ENCODE measurements around the gene AP2M1.
"Not testable (repeated sequence)": the region's sequence is repeated elsewhere in the genome, so short reads cannot be mapped to it uniquely, and the experiment has no call there.

Gene AP2M1

GRCh38 chr3:184157206-184157605 is 17.4 kb upstream of the AP2M1 start:
- no peak for DNase-seq

- no peak for DNase-seq
Observed at GRCh38 chr3:184158404-184158803, 16.3 kb upstream of the AP2M1 start.

DNA sequence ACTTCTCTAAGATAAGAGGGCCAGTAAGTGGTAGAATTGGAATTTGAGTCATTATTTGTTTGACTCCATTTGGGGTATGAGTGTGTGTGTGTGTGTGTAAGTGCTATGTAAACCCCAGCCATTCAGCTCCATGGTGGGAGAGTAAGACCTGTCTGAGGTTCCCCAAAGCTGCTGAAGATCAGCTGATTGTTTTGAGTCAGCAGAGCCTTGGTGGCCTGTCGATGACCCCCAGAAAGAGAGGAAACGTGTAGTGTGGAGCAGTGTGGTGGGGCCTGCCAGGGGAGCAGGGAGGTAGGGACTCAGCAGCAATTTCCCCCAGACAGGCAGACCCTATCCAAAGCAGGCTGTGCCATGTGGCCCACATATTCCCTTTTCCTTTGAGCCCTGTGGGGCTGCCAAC is 14.2 kb upstream of the AP2M1 start:
- DNase-seq = peak; percentile 36

GRCh38 chr3:184162571-184163070 is 12.0 kb upstream of the AP2M1 start:
- not testable (repeated sequence) for DNase-seq

GRCh38 chr3:184164648-184165330 is 9.9 kb upstream of the AP2M1 start:
- no peak for DNase-seq

DNA sequence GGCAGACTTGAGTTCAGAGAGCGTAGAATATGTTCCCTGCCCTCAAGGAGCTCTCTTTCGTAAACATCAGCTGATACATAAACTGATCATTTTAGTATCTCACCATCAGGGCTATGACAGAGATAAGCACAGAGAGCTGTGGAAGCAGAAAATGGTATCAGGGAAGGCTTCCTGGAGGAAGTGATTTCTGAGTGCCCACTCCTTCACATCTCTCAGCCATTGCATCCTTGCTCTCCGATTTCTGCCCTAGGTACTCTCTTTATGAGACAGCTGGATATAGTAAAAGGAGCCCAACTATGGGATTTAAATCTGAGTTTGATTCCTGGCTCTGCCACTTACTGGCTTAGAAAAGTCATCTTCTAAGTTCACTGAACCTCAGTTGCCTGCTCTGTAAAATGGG is 9.1 kb upstream of the AP2M1 start:
- DNase-seq = no peak

DNA sequence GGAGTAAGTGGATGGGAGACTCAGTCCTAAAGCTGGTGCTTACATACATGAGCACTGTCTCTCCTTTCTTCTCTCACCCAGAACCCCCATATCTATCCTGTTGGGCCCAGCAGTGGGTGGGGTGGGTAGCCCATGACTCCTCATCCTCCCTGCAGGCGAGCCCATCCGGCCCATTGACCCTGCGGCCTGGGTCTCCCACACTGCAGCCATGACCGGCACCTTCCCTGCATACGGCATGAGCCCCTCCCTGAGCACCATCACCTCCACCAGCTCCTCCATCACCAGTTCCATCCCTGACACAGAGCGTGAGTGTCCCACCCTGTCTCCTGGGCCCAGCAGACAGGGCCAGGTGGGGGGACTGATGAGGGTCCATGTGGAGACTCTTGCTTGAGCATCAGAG is 8.0 kb upstream of the AP2M1 start:
- DNase-seq = no peak

GRCh38 chr3:184167786-184168185 is 6.9 kb upstream of the AP2M1 start:
- no peak for DNase-seq

GRCh38 chr3:184168363-184169120 is 6.1 kb upstream of the AP2M1 start:
- peak; percentile 66 for DNase-seq

DNA sequence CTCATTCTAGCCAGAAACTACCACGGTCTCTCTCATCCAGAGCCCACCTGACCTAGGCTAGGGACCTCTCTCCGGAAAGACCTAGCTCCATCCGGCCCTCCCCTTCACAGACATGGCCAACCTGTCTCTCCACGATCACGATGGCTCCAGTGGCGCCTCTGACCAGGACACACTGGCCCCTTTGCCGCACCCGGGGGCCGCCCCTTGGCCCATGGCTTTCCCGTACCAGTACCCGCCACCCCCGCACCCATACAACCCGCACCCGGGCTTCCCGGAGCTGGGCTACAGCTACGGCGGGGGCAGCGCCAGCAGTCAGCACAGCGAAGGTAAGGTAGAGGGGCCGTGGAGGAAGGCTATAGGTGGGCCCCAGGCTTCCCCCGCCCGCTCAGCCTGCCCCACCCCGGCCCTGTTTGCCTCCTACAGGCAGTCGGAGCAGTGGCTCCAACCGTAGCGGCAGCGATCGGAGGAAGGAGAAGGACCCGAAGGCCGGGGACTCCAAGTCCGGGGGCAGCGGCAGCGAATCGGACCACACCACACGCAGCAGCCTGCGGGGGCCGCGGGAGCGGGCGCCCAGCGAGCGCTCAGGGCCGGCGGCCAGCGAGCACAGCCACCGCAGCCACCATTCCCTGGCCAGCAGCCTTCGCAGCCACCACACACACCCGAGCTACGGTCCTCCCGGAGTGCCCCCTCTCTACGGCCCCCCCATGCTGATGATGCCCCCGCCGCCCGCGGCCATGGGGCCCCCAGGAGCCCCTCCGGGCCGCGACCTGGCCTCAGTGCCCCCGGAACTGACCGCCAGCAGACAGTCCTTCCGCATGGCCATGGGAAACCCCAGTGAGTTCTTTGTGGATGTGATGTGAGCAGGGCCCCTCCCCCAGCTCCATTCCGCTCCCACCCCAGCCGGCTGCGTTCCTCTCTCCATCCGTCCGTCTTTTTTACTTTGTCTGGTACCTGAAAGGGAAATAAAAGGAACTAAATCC is 4.5 kb upstream of the AP2M1 start:
- DNase-seq = no peak

DNA sequence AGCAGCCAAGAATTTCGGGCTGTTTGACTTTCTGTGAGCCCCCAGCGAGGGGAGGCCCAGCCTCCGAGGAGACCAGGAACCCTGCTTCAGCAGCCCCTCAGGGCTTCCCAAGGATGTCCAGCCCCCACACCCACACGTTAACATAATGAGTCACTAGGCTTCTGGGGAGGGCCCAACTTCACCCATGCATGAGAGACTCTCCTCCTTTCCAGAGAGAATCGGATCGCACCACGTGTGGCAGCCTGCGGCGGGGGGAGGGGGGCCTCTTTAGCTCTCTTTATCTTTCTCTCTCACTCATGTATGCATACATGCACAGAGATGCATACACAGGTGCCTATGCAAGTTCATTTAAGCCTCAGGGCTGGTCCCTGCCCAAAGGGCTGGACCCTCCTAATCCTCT is 3.1 kb upstream of the AP2M1 start:
- DNase-seq = peak; percentile 57

DNA sequence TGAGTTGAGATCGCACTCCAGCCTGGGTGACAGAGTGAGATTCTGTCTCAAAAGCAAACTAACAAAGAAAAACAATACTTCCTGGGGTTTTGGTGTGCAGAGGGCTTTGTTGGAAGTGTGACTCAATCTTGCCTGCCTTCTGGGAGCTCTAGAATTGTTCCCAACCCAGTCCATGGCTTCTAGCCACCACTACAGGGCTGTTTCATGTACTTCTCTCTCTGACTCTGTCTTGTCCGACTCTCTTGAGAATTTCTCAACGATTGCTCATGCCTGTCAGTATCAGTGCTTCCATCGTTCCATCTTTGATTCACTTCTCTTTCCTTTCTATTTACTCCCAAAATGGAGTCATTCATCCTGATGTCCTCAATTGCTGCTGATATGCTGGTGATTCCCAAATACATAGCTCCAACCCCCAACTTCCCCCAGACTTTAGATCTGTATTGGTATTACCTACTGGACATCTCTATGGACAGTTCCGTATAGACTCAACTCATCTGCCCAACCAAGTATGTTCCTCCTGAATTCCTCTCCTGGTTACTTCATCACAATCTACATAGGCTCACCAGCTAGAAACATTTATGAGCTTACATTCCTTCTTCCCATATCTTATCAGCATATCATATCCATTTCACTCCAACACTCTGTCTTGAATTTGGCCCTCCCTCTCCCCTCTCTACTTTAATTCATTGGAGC is 1.8 kb upstream of the AP2M1 start:
- peak; percentile 80 for DNase-seq

GRCh38 chr3:184173374-184173722 is 1.3 kb upstream of the AP2M1 start:
- DNase-seq = no peak

- DNase-seq = no peak
Observed at GRCh38 chr3:184174284-184174645, 390 bp upstream of the AP2M1 start.

GRCh38 chr3:184175506-184175905 is 851 bp downstream of the AP2M1 start:
- DNase-seq = no peak

DNA sequence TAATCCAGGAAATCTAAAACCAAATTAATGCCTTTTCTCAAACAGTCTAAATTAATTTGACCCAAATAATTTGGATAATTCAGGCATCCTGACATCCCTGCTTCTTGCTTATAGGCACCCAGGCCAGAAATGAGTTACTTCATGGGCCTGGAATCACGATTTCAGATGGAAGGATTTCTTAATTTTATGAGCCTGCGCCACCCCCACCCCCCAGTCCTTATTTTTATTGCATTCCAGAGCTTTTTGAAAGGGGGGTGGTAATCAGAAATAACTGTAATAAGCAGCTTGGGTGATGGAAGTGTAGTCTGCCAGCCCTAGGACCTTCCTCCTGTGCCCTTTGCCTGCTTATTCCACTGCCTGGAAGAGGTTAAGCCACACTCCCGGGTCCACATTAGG is 1.3 kb downstream of the AP2M1 start:
- DNase-seq = peak; percentile 24

DNA sequence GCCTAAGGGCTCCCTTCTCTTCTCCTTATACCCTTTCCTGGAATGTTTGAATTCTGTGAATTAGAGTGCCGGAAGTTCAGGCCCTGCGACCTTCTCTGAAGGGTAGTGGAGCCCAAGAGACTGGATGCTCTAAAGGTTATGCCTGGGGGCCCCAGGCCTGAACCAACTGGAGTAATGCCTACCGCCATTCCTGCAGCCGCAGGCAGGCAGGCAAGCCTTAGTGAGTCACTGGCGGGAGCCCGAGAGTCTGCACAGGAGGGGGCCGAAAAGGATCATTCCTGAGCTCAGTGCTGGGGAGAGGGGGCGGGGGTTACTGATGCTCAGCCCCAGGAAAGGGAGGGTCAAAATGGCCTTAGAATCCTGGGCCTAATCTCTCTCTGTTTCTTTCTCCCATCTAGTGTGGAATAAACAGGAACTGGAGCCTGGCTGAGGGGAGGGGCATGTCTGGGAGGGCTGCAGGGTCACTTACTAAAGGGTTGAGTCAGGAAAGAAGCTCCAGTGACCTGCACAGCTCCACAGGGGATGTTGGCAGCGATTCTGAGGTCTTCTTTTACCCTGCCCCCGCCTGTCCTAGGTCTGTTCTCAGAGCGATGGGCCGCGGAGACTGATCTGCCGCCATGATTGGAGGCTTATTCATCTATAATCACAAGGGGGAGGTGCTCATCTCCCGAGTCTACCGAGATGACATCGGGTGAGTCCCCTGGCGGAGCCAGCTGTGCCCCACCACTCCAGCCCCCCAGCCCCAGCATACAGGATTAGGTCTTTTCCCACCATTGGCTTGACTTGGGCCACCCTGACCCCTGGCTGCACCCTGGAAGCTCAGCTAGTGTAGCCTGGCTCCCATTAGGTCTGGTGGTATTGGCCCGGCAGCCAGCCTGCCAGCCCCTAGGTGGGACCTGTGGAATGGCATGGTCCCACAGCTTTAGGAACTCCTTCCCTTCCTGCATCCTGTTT is 2.0 kb downstream of the AP2M1 start:
- DNase-seq = peak; percentile 96

DNA sequence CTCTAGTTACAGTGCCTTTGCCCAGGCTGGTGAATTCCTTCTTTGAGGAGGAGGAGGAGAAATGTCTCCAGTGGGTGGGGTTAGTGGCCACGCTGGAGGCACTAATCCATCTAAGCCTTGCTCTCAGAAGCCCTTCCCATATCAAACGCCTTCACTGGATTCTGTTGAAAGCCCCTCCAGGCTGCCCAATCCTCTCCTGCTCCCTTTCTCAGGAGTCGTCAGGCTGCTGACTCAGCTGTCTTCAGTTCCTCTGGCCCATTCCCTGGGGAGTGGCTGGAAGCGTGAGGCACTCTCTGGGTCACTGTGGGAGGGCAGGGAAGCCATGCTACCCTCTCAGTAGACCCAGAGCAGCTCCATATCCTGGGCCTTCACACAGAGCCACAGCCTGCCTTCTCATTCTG is 2.7 kb downstream of the AP2M1 start:
- DNase-seq = peak; percentile 45

DNA sequence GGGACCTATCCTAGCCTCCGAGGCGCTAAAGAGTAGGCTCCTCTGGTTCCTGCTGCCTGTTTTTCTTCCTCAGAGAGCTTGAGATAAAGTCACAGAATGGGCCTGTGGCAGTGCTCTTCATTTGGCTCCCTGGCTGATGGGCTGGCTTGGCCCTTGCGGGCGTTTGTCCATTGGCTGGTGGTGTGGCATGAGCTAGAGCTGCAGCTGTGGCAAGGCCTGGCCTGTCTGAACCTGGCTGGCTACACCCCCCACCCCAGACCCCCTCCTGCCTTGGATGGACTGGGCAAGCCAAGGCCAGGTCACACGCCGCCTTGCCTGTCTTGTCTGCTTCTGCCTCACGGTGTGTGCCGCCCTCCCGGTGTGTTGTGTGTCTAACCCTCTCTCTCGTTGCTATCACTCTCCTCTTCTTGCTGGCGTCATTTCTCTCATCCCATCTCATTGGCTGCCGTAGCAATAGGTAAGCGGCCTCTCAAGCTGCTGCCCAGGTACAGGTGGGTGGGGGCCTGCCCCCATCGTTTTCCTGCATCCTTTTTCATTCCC is 3.2 kb downstream of the AP2M1 start:
- DNase-seq = no peak

GRCh38 chr3:184178521-184179138 is 4.0 kb downstream of the AP2M1 start:
- no peak for DNase-seq

DNA sequence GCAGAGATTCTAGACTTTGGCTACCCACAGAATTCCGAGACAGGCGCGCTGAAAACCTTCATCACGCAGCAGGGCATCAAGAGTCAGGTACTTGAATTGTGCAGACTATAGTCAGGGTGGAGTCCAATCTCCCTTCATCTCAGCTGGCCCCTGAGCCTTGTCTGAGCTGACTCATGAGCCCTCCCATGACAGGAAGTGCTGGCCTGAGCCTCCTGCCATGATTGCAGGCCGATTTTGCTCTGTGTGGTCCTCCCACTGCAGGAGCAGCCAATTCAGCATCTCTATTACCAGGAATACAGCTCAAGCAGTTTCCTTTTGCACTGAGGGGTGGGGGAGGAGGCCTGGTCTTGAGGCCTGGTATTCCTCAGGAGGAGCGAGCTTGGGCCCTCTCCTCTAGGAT is 5.5 kb downstream of the AP2M1 start:
- no peak for DNase-seq
